H9 (cell line): Measurements from ENCODE around the gene FCAMR. TPM values are rescaled to one million over a fixed set of nuclear protein-coding genes. Genes with fewer than 3 reads are reported as not detected.

ENCODE experiments used
- DNase-seq: peaks from one replicate; pipeline ENCODE4 v3.0.0-alpha.2; 2017
- H2AFZ ChIP-seq: one replicate; pipeline ENCODE4 v1.6.1; 2013; ENCODE audit warnings: mild to moderate bottlenecking, low read length, control low read depth, moderate library complexity
- H2AK5ac ChIP-seq: 2 replicates; pipeline ENCODE4 v1.6.1; 2013; ENCODE audit warnings: low read length, control low read depth, mixed read lengths; ENCODE audit not compliant: insufficient read length
- H2BK120ac ChIP-seq: one replicate; pipeline ENCODE4 v1.6.1; 2013; ENCODE audit warnings: low read depth, mild to moderate bottlenecking, low read length, control low read depth, inconsistent platforms; ENCODE audit not compliant: poor library complexity, severe bottlenecking
- H2BK12ac ChIP-seq: 2 replicates; pipeline ENCODE4 v1.6.1; 2013; ENCODE audit warnings: low read length, control low read depth, mixed read lengths, low read depth; ENCODE audit not compliant: insufficient read length
- H2BK15ac ChIP-seq: 2 replicates; pipeline ENCODE4 v1.6.1; 2013; ENCODE audit warnings: low read depth, low read length, control low read depth
- H2BK20ac ChIP-seq: one replicate; pipeline ENCODE4 v1.6.1; 2013; ENCODE audit warnings: low read depth, mild to moderate bottlenecking, low read length, control low read depth, inconsistent platforms; ENCODE audit not compliant: poor library complexity, severe bottlenecking
- H2BK5ac ChIP-seq: 2 replicates; pipeline ENCODE4 v1.6.1; 2013; ENCODE audit warnings: low read length, control low read depth, mixed read lengths; ENCODE audit not compliant: insufficient read length
- H3K14ac ChIP-seq: 2 replicates; pipeline ENCODE4 v1.6.1; 2013; ENCODE audit warnings: low read length, control low read depth; ENCODE audit not compliant: insufficient read depth
- H3K18ac ChIP-seq: 2 replicates; pipeline ENCODE4 v1.6.1; 2013; ENCODE audit warnings: low read depth, mild to moderate bottlenecking, mixed read lengths, low read length, control low read depth; ENCODE audit not compliant: insufficient read length
- H3K23ac ChIP-seq: 2 replicates; pipeline ENCODE4 v1.6.1; 2013; ENCODE audit warnings: low read length, control low read depth, mixed read lengths, low read depth; ENCODE audit not compliant: insufficient read length
- H3K23me2 ChIP-seq: 2 replicates; pipeline ENCODE4 v1.6.1; 2013; ENCODE audit warnings: low read depth, mild to moderate bottlenecking, mixed read lengths, low read length, control low read depth; ENCODE audit not compliant: insufficient read length, poor library complexity, severe bottlenecking
- H3K27ac ChIP-seq: 2 replicates; pipeline ENCODE4 v1.5.1; 2013; ENCODE audit warnings: low read length, control low read depth, mixed read lengths, low read depth; ENCODE audit not compliant: insufficient read length
- H3K27me3 ChIP-seq: 2 replicates; pipeline ENCODE4 v1.6.1; 2013; ENCODE audit warnings: low read length, control low read depth, inconsistent platforms; ENCODE audit not compliant: insufficient read depth
- H3K4ac ChIP-seq: 2 replicates; pipeline ENCODE4 v1.6.1; 2013; ENCODE audit warnings: low read depth, mild to moderate bottlenecking, control low read depth, inconsistent platforms, low read length, moderate library complexity
- H3K4me1 ChIP-seq: 2 replicates; pipeline ENCODE4 v1.6.1; 2013; ENCODE audit warnings: low read length, control low read depth, inconsistent platforms; ENCODE audit not compliant: insufficient read depth
- H3K4me2 ChIP-seq: 2 replicates; pipeline ENCODE4 v1.6.1; 2013; ENCODE audit warnings: low read length, control low read depth, mixed read lengths; ENCODE audit not compliant: insufficient read length, insufficient read depth
- H3K56ac ChIP-seq: 2 replicates; pipeline ENCODE4 v1.6.1; 2013; ENCODE audit warnings: low read depth, mild to moderate bottlenecking, mixed read lengths, low read length, control low read depth; ENCODE audit not compliant: insufficient read length
- H3K79me1 ChIP-seq: 2 replicates; pipeline ENCODE4 v1.6.1; 2013; ENCODE audit warnings: low read depth, mild to moderate bottlenecking, moderate library complexity, low read length, control low read depth, inconsistent platforms; ENCODE audit not compliant: insufficient read depth, poor library complexity, severe bottlenecking
- H3K79me2 ChIP-seq: 2 replicates; pipeline ENCODE4 v1.6.1; 2013; ENCODE audit warnings: low read length, control low read depth, inconsistent platforms; ENCODE audit not compliant: insufficient read depth
- H3K9ac ChIP-seq: 2 replicates; pipeline ENCODE4 v1.6.1; 2013; ENCODE audit warnings: low read length, control low read depth, mixed read lengths; ENCODE audit not compliant: insufficient read length; ENCODE audit errors: extremely low read depth
- H3K9me3 ChIP-seq: one replicate; pipeline ENCODE4 v1.6.1; 2013; ENCODE audit warnings: low read depth, low read length, inconsistent platforms; ENCODE audit not compliant: control insufficient read depth
- H3T11ph ChIP-seq: one replicate; pipeline ENCODE4 v1.6.1; 2013; ENCODE audit warnings: mild to moderate bottlenecking, low read length, control low read depth, inconsistent platforms
- H4K20me1 ChIP-seq: one replicate; pipeline ENCODE4 v1.6.1; 2013; ENCODE audit not compliant: control insufficient read depth, insufficient read length, insufficient read depth
- H4K5ac ChIP-seq: 2 replicates; pipeline ENCODE4 v1.6.1; 2013; ENCODE audit warnings: low read depth, mild to moderate bottlenecking, mixed read lengths, low read length, control low read depth; ENCODE audit not compliant: insufficient read length
- H4K8ac ChIP-seq: replicated peaks from 2 replicates; pipeline ENCODE4 v1.6.1; 2013; ENCODE audit warnings: low read length, control low read depth, mixed read lengths, low read depth; ENCODE audit not compliant: insufficient read length
- H4K91ac ChIP-seq: 2 replicates; pipeline ENCODE4 v1.6.1; 2013; ENCODE audit warnings: low read depth, mild to moderate bottlenecking, moderate library complexity, mixed read lengths, low read length, control low read depth; ENCODE audit not compliant: insufficient read length
- H3K27ac Mint-ChIP-seq, 3 experiments: 2 replicates in 2 of 3; 3 replicates in 1 of 3; pipeline ENCODE4 v1.8.0; 2020 to 2021; ENCODE audit warnings: mixed read lengths in 3 of 3, mild to moderate bottlenecking in 1 of 3, moderate library complexity in 1 of 3
- H3K27me3 Mint-ChIP-seq: 2 replicates; pipeline ENCODE4 v1.8.0; 2021; ENCODE audit warnings: low read depth, mild to moderate bottlenecking, moderate library complexity, mixed read lengths
- H3K36me3 Mint-ChIP-seq, 3 experiments: 2 replicates in 2 of 3; 3 replicates in 1 of 3; pipeline ENCODE4 v1.8.0; 2020 to 2021; ENCODE audit warnings: low read depth in 3 of 3, mixed read lengths in 3 of 3; ENCODE audit not compliant: insufficient read depth in 1 of 3
- H3K4me1 Mint-ChIP-seq, 2 experiments: 2 replicates each; pipeline ENCODE4 v1.8.0; 2020; ENCODE audit warnings: mixed read lengths in 2 of 2
- H3K4me3 Mint-ChIP-seq, 2 experiments: 2 replicates in 1 of 2; 3 replicates in 1 of 2; pipeline ENCODE4 v1.8.0; 2020 to 2021; ENCODE audit warnings: mild to moderate bottlenecking in 2 of 2, mixed read lengths in 2 of 2, moderate library complexity in 1 of 2
- H3K9me3 Mint-ChIP-seq, 2 experiments: 2 replicates in 1 of 2; 3 replicates in 1 of 2; pipeline ENCODE4 v1.8.0; 2020; ENCODE audit warnings: mild to moderate bottlenecking in 2 of 2, mixed read lengths in 2 of 2, moderate library complexity in 1 of 2
- WGBS: extraction: QIAGEN DNeasy Blood & Tissue Kit; methylation state at CpG from one replicate; pipeline ENCODE4 v1.1.7; 2013; ENCODE audit warnings: missing lambda C conversion rate, low lambda C conversion rate, mixed read lengths; ENCODE audit not compliant: insufficient read length; ENCODE audit errors: extremely low coverage; 5-methylcytosine and 5-hydroxymethylcytosine counted together
- total RNA-seq: library from RNA; stranded (reverse); gene quantifications from 2 replicates; pipeline ENCODE4 v1.2.1, GENCODE V29; 2021
- TF ChIP-seq, protein P1 (sequence below): fragments of 200-600 bp; sonication (generic); conservative IDR thresholded peaks from 3 replicates; pipeline ENCODE4 v1.8.0; 2021; ENCODE audit warnings: antibody characterized with exemption, mild to moderate bottlenecking

FCAMR gene
- total RNA-seq, 1 experiment from 2014 or later, result not detected

GRCh38 chr1:206913766-206914537 lies 56.3 kb downstream of the FCAMR start:
- H2AFZ ChIP-seq, result no peak overlapping the region
- H3K79me1 ChIP-seq, result no peaks in the 10 kb centered on the region
- H2BK20ac ChIP-seq, result no peak overlapping the region
- no peak overlapping the region for H3K4me3 Mint-ChIP-seq
- no peak overlapping the region for H3K4me2 ChIP-seq
- peaks cover 55% of the 10 kb centered on the region for H3K27me3 Mint-ChIP-seq
- H3K27ac Mint-ChIP-seq, result no peak overlapping the region
- no peak overlapping the region for H3K27ac ChIP-seq
- H3K4me1 ChIP-seq, result 0 out of 2 replicates have a peak, but pooled peaks cover under 1% of the 10 kb centered on the region
- no peak overlapping the region for H2BK120ac ChIP-seq
- no peak overlapping the region for H4K5ac ChIP-seq
- no peak overlapping the region for H3K56ac ChIP-seq
- H3K9me3 ChIP-seq, result no peaks in the 10 kb centered on the region
- no peak for DNase-seq
- H2BK12ac ChIP-seq, result no peak overlapping the region
- H3K4ac ChIP-seq, result no peak overlapping the region
- peaks cover 4% of the 10 kb centered on the region for H3K23me2 ChIP-seq
- no peak overlapping the region for H3T11ph ChIP-seq
- H4K20me1 ChIP-seq, result no peaks in the 10 kb centered on the region
- H3K79me2 ChIP-seq, result no peaks in the 10 kb centered on the region
- H3K27me3 ChIP-seq, result peaks cover 1% of the 10 kb centered on the region; the same call in 1 of the 2 replicates
- no peak overlapping the region for H4K91ac ChIP-seq
- H4K8ac ChIP-seq, result no peak overlapping the region
- no peak overlapping the region for H3K18ac ChIP-seq
- no peak overlapping the region for H2BK5ac ChIP-seq
- TF ChIP-seq, protein P1, sequence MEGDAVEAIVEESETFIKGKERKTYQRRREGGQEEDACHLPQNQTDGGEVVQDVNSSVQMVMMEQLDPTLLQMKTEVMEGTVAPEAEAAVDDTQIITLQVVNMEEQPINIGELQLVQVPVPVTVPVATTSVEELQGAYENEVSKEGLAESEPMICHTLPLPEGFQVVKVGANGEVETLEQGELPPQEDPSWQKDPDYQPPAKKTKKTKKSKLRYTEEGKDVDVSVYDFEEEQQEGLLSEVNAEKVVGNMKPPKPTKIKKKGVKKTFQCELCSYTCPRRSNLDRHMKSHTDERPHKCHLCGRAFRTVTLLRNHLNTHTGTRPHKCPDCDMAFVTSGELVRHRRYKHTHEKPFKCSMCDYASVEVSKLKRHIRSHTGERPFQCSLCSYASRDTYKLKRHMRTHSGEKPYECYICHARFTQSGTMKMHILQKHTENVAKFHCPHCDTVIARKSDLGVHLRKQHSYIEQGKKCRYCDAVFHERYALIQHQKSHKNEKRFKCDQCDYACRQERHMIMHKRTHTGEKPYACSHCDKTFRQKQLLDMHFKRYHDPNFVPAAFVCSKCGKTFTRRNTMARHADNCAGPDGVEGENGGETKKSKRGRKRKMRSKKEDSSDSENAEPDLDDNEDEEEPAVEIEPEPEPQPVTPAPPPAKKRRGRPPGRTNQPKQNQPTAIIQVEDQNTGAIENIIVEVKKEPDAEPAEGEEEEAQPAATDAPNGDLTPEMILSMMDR, result no peak
- H2AK5ac ChIP-seq, result no peak overlapping the region
- peaks cover 2 to 5% of the 10 kb centered on the region in 2 experiments for H3K4me1 Mint-ChIP-seq
- H3K9me3 Mint-ChIP-seq, result no peaks in the 10 kb centered on the region; a peak in 1 of 5 replicates
- no peak overlapping the region for H3K14ac ChIP-seq
- no CpG with 5 or more reads among the region's 12 CpGs for WGBS
- H3K23ac ChIP-seq, result no peak overlapping the region
- no peaks in the 10 kb centered on the region for H3K36me3 Mint-ChIP-seq
- no peak overlapping the region for H2BK15ac ChIP-seq
- H3K9ac ChIP-seq, result no peak overlapping the region
